H9 (cell line): ENCODE data around the gene FXN. TPM values are rescaled to one million over a fixed set of nuclear protein-coding genes. Genes with fewer than 3 reads are reported as not detected.

ENCODE experiments used
- DNase-seq: peaks from one replicate; pipeline ENCODE4 v3.0.0-alpha.2; 2017
- H2AFZ ChIP-seq: one replicate; pipeline ENCODE4 v1.6.1; 2013; ENCODE audit warnings: mild to moderate bottlenecking, low read length, control low read depth, moderate library complexity
- H2AK5ac ChIP-seq: 2 replicates; pipeline ENCODE4 v1.6.1; 2013; ENCODE audit warnings: low read length, control low read depth, mixed read lengths; ENCODE audit not compliant: insufficient read length
- H2BK120ac ChIP-seq: one replicate; pipeline ENCODE4 v1.6.1; 2013; ENCODE audit warnings: low read depth, mild to moderate bottlenecking, low read length, control low read depth, inconsistent platforms; ENCODE audit not compliant: poor library complexity, severe bottlenecking
- H2BK12ac ChIP-seq: 2 replicates; pipeline ENCODE4 v1.6.1; 2013; ENCODE audit warnings: low read length, control low read depth, mixed read lengths, low read depth; ENCODE audit not compliant: insufficient read length
- H2BK15ac ChIP-seq: 2 replicates; pipeline ENCODE4 v1.6.1; 2013; ENCODE audit warnings: low read depth, low read length, control low read depth
- H2BK20ac ChIP-seq: one replicate; pipeline ENCODE4 v1.6.1; 2013; ENCODE audit warnings: low read depth, mild to moderate bottlenecking, low read length, control low read depth, inconsistent platforms; ENCODE audit not compliant: poor library complexity, severe bottlenecking
- H2BK5ac ChIP-seq: 2 replicates; pipeline ENCODE4 v1.6.1; 2013; ENCODE audit warnings: low read length, control low read depth, mixed read lengths; ENCODE audit not compliant: insufficient read length
- H3K14ac ChIP-seq: 2 replicates; pipeline ENCODE4 v1.6.1; 2013; ENCODE audit warnings: low read length, control low read depth; ENCODE audit not compliant: insufficient read depth
- H3K18ac ChIP-seq: 2 replicates; pipeline ENCODE4 v1.6.1; 2013; ENCODE audit warnings: low read depth, mild to moderate bottlenecking, mixed read lengths, low read length, control low read depth; ENCODE audit not compliant: insufficient read length
- H3K23ac ChIP-seq: 2 replicates; pipeline ENCODE4 v1.6.1; 2013; ENCODE audit warnings: low read length, control low read depth, mixed read lengths, low read depth; ENCODE audit not compliant: insufficient read length
- H3K23me2 ChIP-seq: 2 replicates; pipeline ENCODE4 v1.6.1; 2013; ENCODE audit warnings: low read depth, mild to moderate bottlenecking, mixed read lengths, low read length, control low read depth; ENCODE audit not compliant: insufficient read length, poor library complexity, severe bottlenecking
- H3K27ac ChIP-seq: 2 replicates; pipeline ENCODE4 v1.5.1; 2013; ENCODE audit warnings: low read length, control low read depth, mixed read lengths, low read depth; ENCODE audit not compliant: insufficient read length
- H3K27me3 ChIP-seq: 2 replicates; pipeline ENCODE4 v1.6.1; 2013; ENCODE audit warnings: low read length, control low read depth, inconsistent platforms; ENCODE audit not compliant: insufficient read depth
- H3K4ac ChIP-seq: 2 replicates; pipeline ENCODE4 v1.6.1; 2013; ENCODE audit warnings: low read depth, mild to moderate bottlenecking, control low read depth, inconsistent platforms, low read length, moderate library complexity
- H3K4me1 ChIP-seq: 2 replicates; pipeline ENCODE4 v1.6.1; 2013; ENCODE audit warnings: low read length, control low read depth, inconsistent platforms; ENCODE audit not compliant: insufficient read depth
- H3K4me2 ChIP-seq: 2 replicates; pipeline ENCODE4 v1.6.1; 2013; ENCODE audit warnings: low read length, control low read depth, mixed read lengths; ENCODE audit not compliant: insufficient read length, insufficient read depth
- H3K56ac ChIP-seq: 2 replicates; pipeline ENCODE4 v1.6.1; 2013; ENCODE audit warnings: low read depth, mild to moderate bottlenecking, mixed read lengths, low read length, control low read depth; ENCODE audit not compliant: insufficient read length
- H3K79me1 ChIP-seq: 2 replicates; pipeline ENCODE4 v1.6.1; 2013; ENCODE audit warnings: low read depth, mild to moderate bottlenecking, moderate library complexity, low read length, control low read depth, inconsistent platforms; ENCODE audit not compliant: insufficient read depth, poor library complexity, severe bottlenecking
- H3K79me2 ChIP-seq: 2 replicates; pipeline ENCODE4 v1.6.1; 2013; ENCODE audit warnings: low read length, control low read depth, inconsistent platforms; ENCODE audit not compliant: insufficient read depth
- H3K9ac ChIP-seq: 2 replicates; pipeline ENCODE4 v1.6.1; 2013; ENCODE audit warnings: low read length, control low read depth, mixed read lengths; ENCODE audit not compliant: insufficient read length; ENCODE audit errors: extremely low read depth
- H3K9me3 ChIP-seq: one replicate; pipeline ENCODE4 v1.6.1; 2013; ENCODE audit warnings: low read depth, low read length, inconsistent platforms; ENCODE audit not compliant: control insufficient read depth
- H3T11ph ChIP-seq: one replicate; pipeline ENCODE4 v1.6.1; 2013; ENCODE audit warnings: mild to moderate bottlenecking, low read length, control low read depth, inconsistent platforms
- H4K20me1 ChIP-seq: one replicate; pipeline ENCODE4 v1.6.1; 2013; ENCODE audit not compliant: control insufficient read depth, insufficient read length, insufficient read depth
- H4K5ac ChIP-seq: 2 replicates; pipeline ENCODE4 v1.6.1; 2013; ENCODE audit warnings: low read depth, mild to moderate bottlenecking, mixed read lengths, low read length, control low read depth; ENCODE audit not compliant: insufficient read length
- H4K8ac ChIP-seq: replicated peaks from 2 replicates; pipeline ENCODE4 v1.6.1; 2013; ENCODE audit warnings: low read length, control low read depth, mixed read lengths, low read depth; ENCODE audit not compliant: insufficient read length
- H4K91ac ChIP-seq: 2 replicates; pipeline ENCODE4 v1.6.1; 2013; ENCODE audit warnings: low read depth, mild to moderate bottlenecking, moderate library complexity, mixed read lengths, low read length, control low read depth; ENCODE audit not compliant: insufficient read length
- H3K27ac Mint-ChIP-seq, 3 experiments: 2 replicates in 2 of 3; 3 replicates in 1 of 3; pipeline ENCODE4 v1.8.0; 2020 to 2021; ENCODE audit warnings: mixed read lengths in 3 of 3, mild to moderate bottlenecking in 1 of 3, moderate library complexity in 1 of 3
- H3K27me3 Mint-ChIP-seq: 2 replicates; pipeline ENCODE4 v1.8.0; 2021; ENCODE audit warnings: low read depth, mild to moderate bottlenecking, moderate library complexity, mixed read lengths
- H3K36me3 Mint-ChIP-seq, 3 experiments: 2 replicates in 2 of 3; 3 replicates in 1 of 3; pipeline ENCODE4 v1.8.0; 2020 to 2021; ENCODE audit warnings: low read depth in 3 of 3, mixed read lengths in 3 of 3; ENCODE audit not compliant: insufficient read depth in 1 of 3
- H3K4me1 Mint-ChIP-seq, 2 experiments: 2 replicates each; pipeline ENCODE4 v1.8.0; 2020; ENCODE audit warnings: mixed read lengths in 2 of 2
- H3K4me3 Mint-ChIP-seq, 2 experiments: 2 replicates in 1 of 2; 3 replicates in 1 of 2; pipeline ENCODE4 v1.8.0; 2020 to 2021; ENCODE audit warnings: mild to moderate bottlenecking in 2 of 2, mixed read lengths in 2 of 2, moderate library complexity in 1 of 2
- H3K9me3 Mint-ChIP-seq, 2 experiments: 2 replicates in 1 of 2; 3 replicates in 1 of 2; pipeline ENCODE4 v1.8.0; 2020; ENCODE audit warnings: mild to moderate bottlenecking in 2 of 2, mixed read lengths in 2 of 2, moderate library complexity in 1 of 2
- CTCF ChIP-seq: fragments of 200-600 bp; sonication (generic); conservative IDR thresholded peaks from 3 replicates; pipeline ENCODE4 v1.8.0; 2021; ENCODE audit warnings: antibody characterized with exemption, mild to moderate bottlenecking
- WGBS: extraction: QIAGEN DNeasy Blood & Tissue Kit; methylation state at CpG from one replicate; pipeline ENCODE4 v1.1.7; 2013; ENCODE audit warnings: missing lambda C conversion rate, low lambda C conversion rate, mixed read lengths; ENCODE audit not compliant: insufficient read length; ENCODE audit errors: extremely low coverage; 5-methylcytosine and 5-hydroxymethylcytosine counted together
- total RNA-seq: library from RNA; stranded (reverse); gene quantifications from 2 replicates; pipeline ENCODE4 v1.2.1, GENCODE V29; 2021

FXN gene
- total RNA-seq, 1 experiment from 2014 or later = 34.4 TPM

DNA sequence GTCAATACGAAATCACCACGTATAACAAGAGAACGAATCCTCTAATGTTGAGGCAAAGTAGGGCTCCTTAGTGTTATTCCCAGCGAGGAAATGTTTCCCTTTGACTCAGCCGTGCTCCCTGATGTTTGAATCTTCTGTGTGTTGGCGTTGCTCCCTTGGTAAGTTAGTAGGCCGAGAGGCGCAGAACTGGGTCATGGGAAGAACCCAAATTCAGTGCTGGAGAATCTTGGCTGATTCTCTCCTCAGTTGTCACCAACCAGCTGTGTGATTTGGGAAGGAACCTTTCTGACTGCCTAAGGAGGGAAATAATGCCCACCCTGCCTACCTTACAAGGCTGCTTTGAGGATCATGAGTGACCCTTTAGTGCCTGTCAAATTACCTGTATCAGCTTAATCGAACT lies 44.1 kb upstream of the FXN start:
- Histone ChIP-seq H4K5ac (no peak overlapping the region), H3K18ac (no peak overlapping the region), H2BK5ac (no peak overlapping the region), H2AK5ac (no peak overlapping the region), H2BK12ac (no peak overlapping the region), H3K4me2 (no peak overlapping the region), H3K9ac (no peak overlapping the region), H3K23me2 (no peaks in the 10 kb centered on the region), H3K4ac (no peak overlapping the region), H3K4me1 (no peaks in the 10 kb centered on the region), H2BK120ac (no peak overlapping the region), H2AFZ (no peak overlapping the region), H3K9me3 (no peaks in the 10 kb centered on the region), H3K14ac (no peak overlapping the region), H4K8ac (no peak overlapping the region), H4K20me1 (no peaks in the 10 kb centered on the region), H4K91ac (no peak overlapping the region), H3K23ac (no peak overlapping the region), H2BK15ac (no peak overlapping the region), H3T11ph (no peak overlapping the region), H3K79me2 (no peaks in the 10 kb centered on the region), H3K79me1 (no peaks in the 10 kb centered on the region), H2BK20ac (no peak overlapping the region), H3K27me3 (no peaks in the 10 kb centered on the region), H3K56ac (no peak overlapping the region), H3K27ac (no peak overlapping the region)
- WGBS = no CpG with 5 or more reads among the region's 9 CpGs
- Mint-ChIP-seq H3K9me3 (no peaks in the 10 kb centered on the region), H3K4me1 (peaks cover 3 to 10% of the 10 kb centered on the region in 2 experiments), H3K4me3 (no peak overlapping the region), H3K27ac (no peak overlapping the region), H3K36me3 (peaks cover 0 to 3% (median 0%) of the 10 kb centered on the region in 3 experiments; a peak in 1 of 7 replicates), H3K27me3 (no peaks in the 10 kb centered on the region; the same call in 1 of the 2 replicates)
- no peak for DNase-seq
- TF ChIP-seq CTCF = no peak
